ENCODE results near the gene GAL3ST3.

GRCh38 chr11:66007201-66007634 lies 41.7 kb downstream of the GAL3ST3 start:
- no peak for TF ChIP-seq CTCF (IDR thresholded peaks at IDR 0.05)
- no peak for TF ChIP-seq EZH2 (IDR thresholded peaks at IDR 0.05; ENCODE audit: borderline replicate concordance, insufficient read depth, low read depth, low read length, poor library complexity, severe bottlenecking)
